SKM-1 (cell line): ENCODE measurements around the gene CH25H.
"Not testable (repeated sequence)": the region's sequence is repeated elsewhere in the genome, so short reads cannot be mapped to it uniquely, and the experiment has no call there.

Experiments
- DNase-seq: peaks from one replicate; lab custom pipeline; 2025; ENCODE audit not compliant: unreplicated experiment; lab: John Stamatoyannopoulos, UW

CH25H gene, protein sequence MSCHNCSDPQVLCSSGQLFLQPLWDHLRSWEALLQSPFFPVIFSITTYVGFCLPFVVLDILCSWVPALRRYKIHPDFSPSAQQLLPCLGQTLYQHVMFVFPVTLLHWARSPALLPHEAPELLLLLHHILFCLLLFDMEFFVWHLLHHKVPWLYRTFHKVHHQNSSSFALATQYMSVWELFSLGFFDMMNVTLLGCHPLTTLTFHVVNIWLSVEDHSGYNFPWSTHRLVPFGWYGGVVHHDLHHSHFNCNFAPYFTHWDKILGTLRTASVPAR

DNA sequence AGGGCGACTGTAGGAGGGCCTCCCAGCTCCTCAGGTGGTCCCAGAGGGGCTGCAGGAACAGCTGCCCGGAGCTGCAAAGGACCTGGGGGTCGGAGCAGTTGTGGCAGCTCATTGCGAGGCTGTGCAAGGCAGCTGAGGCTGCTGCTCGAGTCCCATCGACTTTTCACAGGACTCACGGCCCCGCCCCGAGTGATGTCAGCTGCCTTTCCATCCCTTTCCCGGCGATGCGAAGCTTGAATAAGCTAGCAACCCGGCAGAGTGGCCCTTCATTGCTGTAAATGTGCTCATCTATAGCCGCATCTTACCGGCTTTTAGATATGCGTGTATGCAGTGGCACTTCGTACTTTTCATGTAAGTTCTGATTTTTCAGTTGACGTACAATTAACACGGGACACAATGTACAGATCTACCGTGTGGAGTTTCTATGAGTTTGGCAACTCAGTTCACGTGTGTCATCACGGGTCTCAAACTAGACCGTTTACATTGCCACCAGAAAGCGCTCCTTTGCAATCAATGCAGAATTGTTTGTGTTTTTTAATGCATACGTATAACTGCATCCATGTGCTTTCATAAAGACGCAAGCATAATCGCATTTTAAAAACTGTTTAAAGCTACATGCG lies at the start of gene CH25H:
CH25H (minus strand) TSS at position 137 of the 620 bp plus-strand sequence; CDS start at position 112, 25 bp downstream.
- no peak for DNase-seq

DNA sequence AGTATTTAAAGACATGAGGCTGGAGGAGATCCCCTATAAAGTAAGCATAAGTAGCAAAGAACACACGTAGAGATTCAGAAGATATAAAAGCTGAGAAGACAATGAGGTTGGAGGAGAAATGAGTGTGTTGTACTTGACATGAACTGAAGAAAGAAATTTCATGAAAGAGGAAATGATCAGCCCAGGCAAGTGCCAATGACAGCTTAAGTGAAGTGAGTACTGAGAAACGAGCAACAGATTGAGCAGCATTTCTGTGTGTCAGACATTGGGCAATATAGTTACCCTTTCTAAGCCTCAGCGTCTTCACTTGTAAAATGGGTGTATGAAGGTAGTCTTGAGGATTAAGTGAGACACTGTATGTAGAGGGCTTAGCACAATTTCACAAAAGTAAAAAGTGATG lies 49.2 kb upstream of the CH25H start:
- no peak for DNase-seq

DNA sequence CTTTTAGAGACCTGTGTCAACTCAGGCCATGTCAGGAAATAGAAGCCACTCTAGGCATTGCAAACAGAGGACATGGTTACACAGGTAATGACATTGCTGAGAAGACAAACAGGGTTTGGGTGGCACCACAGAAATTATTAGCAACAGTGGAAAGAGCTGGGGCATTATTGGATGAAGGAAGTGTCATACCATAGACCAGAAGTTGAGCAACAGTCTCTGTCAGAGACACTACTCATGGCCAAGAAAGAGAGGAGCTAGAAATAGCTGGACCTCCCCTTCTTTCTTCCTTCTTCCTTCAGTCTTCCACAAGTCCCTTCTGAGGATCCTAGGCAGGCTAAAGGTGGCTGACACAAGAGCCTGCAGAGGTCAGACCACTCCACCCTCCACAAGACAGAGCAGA lies 48.7 kb upstream of the CH25H start:
- DNase-seq = no peak

DNA sequence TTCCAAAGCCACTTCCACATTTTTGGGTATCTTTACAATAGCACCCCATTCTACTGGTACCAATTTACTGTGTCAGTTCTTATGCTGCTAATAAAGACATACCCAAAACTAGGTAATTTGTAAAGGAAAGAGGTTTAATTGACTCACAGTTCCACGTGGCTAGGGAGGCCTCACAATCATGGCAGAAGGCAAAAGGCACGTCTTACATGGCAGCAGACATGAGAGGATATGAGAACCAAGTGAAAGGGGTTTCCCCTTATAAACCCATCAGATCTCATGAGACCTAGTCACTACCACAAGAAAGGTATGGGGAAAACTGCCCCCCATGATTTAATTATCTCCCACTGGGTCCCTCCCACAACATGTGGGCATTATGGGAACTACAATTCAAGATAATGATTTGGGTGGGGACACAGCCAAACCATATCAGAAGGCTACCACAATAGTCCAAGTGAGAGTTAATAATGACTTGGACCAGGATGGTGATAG lies 48.0 kb upstream of the CH25H start:
- DNase-seq = not testable (repeated sequence)

DNA sequence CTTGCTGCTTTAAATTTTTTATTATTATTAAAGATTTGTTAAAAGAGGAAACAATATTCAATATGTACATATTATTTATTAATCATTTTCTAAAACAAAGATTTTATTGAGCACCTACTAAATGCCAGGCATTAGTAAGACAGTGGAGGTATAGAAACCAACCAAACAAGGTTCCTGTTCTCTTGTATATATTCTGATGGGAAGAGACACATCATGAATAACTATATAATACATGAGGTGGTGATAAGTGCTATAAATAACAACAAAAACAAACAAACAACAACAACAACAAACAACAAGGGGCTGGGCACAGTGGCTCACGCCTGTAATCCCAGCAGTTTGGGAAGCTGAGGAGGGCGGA lies 45.1 kb upstream of the CH25H start:
- no peak for DNase-seq

DNA sequence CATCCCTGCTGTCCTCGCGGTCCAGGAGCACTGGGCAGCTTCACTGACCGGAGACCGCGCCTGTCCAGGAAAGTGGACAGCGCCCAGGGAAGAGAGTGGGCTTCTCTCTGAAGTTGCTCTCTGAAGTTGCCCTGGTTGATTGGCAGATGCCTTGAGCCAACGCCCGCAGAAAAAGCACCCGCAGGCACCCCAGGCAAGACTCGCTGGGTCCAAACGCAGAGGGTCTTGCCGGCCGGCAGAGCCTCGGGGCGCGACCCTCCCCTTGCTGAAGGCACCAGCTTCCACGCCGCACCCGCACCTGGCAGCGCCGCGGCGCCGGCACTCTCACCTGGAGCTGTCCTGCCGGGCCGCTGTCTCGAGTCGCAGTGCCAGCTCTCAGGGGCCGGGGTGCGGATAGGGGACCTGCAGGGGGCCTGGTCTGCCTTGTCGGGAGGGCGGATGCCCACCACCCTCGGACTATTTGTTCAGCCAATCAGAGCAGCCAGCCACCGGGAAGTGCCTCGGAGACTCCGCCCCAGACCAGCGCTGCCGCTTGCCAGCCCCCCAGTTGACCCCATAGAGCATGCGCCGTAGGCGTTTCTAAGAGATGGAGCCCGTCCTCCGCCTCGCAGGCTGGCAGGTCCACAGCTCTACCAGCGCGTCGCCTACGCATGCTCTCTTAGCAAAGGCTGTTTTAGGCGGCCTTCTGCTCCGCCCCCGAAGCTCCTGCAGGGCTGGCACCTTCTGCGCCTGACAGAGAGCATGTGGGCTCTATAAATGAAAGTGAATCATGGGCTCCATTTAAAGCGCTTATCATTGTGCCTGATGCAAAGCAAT lies 44.5 kb upstream of the CH25H start, which contains the start of gene LIPA:
LIPA (minus strand) TSS at position 367 of the 816 bp plus-strand sequence. CDS start 4,127 bp downstream, outside the sequence.
- DNase-seq = peak; percentile 89

DNA sequence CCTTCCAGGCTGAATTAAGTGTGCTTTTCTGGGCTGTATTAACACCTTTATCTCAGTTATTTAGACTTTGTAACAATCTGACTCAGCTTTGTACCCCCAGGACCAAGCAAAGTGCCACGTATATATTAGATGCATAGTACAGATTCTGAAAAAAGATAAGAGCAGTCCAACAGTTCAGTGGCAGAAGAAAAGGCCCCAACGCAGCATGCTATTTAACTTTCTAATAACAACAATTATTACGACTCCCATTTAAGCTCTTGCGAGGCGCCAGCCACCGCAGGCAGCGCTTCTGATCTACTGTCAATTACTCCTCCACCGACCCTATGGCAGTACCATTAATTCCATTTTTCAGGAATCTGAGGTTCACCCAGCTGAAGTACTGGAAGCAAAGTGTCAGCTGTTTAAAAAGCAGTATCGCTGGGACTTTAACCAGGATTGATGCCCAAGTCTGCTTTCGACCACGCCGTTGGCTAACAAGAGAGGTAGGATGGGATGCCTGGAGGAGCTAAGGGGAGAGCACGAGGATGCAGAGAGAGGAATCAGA lies 43.8 kb upstream of the CH25H start:
- no peak for DNase-seq

DNA sequence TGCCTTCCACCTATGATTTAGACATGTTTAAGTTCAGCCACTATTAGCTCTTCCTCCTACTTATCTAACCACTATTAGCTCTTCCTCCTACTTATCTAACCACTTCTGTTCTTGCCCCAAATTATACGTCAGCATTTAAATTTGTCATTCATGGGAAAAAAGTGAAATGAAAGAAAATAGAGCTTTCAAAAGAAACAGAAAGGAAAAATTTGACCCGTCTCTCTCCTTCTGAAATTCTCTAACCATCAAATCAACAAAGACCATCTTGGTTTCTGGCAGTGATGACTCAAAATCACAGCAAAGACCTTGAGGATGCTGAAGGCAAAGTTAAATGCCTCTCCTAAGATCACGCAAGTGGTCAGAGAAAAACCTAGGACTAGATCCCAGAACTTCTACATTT lies 41.9 kb upstream of the CH25H start:
- no peak for DNase-seq

DNA sequence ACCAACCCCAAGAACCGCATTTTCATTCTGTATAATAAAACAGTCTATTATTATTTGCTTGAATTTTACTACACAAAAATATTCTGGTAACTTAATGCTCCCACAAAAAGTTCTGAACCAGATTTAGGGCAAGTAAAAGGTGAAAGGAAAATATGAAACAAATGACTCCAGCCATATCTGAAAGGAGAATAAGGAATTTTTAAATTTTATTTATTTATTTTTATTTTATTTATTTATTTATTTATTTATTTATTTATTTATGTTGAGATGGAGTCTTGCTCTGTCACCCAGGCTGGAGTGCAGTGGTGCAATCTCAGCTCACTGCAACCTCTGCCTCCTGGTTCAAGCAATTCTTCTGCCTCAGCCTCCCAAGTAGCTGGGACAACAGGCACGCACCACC lies 40.5 kb upstream of the CH25H start:
- not testable (repeated sequence) for DNase-seq

DNA sequence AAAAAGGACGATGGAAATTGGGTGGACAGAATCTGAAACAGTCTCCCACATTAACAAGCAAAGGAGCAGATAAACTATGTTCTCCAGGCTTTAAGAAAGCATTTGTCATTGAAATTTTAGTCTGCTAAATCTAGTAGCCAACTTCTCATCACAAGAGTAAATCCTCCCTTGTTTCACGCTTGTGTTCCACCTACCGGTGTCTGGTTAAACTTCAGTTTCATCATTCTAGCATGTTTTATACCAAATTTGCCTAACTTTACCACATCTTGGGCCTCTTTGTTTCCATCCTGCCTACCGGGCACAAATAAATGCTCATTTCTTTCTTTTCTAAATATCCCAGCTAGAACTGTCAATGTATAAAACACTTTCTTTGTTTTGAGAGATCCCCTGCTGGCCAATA lies 38.7 kb upstream of the CH25H start:
- no peak for DNase-seq

DNA sequence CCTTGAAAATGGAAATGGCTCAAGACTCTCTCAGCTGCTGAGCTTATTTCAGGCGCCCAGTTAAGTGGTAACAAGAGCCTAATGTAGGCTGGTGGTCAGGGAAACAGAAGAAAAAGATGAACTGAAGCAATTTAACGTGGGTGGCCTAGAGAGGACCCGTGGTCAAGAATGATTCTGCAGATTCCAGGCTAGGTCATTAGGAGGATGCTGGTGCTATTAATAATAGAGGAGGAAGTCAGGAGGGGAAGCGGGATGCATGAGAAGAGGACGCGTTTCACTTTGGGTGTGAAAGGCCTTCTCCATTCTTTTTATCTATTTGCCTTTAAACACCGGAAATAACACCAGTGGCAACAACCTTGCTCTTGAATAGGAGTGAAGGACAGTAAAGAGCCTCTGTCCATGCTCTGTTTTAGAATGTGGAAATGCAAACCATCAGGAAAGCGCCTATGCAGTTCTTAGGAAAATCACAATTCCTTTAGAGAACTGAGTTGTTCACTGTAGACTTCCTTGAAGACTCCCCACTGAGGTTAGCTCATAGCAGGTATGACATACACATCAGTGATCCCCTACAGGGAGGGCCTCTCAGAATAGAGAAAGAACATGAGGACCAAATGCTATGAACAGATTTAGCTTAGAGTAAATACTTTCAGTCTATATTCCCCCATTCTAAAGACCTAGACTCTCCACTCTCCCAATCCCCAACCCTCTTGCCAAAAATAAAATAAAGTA lies 35.9 kb upstream of the CH25H start:
- DNase-seq = peak; percentile 14

DNA sequence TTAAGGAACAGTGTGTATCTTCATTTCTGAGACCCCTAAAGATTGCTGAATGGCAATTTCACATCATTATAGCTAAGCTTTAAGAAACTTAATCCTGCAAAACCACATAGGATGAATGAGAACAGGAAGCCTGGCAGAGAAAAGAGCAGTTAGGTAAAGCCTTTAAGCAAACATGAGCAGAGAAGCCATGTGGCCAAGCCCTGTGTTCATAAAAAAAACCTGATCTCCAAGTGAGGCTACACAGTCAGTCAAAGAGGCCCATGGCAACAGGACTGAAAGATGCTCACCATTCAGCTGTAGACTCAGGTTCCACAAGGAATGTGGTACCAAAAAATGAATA lies 35.2 kb upstream of the CH25H start:
- no peak for DNase-seq

DNA sequence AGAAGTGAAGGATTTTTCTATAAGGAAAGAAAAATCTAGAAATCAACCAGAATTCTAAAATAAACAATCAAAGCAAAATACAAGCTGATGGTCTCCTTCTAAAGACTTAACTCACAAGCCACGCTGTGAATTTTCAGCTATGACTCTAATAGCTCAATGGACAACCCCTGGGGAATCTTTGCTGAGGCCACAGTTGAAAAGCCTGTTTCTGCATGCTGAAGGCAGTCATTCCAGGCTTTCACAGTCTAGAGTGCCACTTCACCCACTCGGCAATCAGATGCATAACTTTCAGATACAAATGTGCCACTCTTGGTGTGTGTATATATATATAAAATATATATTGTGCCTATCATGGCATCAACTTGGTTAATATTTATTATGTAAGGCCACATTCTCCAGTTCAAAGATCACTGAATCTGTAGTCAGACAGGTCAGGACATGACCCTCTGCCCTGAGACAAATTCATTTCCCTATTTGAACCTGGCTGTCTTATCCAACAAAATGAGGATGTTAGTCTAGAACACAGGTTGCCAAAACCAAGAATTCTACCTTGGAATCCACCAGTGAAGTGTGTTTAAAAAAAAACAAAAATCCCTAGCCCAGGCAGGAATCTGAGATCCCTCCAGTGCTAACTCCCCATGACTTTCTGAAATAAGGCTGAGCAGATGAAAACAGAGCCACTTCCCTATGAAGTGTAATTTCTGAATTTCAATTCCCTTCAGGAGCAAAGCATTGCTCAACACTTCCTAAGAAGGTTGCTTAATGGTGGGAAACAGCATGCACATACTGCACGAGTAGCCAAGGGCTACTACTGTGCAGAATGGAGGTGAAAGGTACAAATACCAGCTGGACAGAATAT lies 34.6 kb upstream of the CH25H start:
- peak; percentile 16 for DNase-seq

DNA sequence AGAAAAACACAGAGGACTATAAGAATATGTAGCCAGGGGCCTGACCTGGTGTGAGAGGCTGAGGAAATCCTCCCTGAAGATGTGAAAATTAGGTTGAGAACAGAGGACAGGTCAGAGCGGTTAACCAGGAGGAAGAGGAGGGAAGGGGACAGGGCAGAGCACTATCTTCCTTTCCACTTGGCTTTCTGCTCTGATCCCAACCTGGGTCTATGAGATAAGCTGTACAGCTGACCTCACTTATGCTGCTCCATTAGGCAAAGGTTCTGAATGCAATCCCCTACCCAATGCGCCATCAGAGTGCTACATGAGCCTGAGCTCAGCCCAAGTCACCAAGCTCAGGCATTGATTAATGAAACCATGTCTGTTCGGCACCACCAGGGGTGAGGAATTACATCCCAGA lies 33.9 kb upstream of the CH25H start:
- no peak for DNase-seq

DNA sequence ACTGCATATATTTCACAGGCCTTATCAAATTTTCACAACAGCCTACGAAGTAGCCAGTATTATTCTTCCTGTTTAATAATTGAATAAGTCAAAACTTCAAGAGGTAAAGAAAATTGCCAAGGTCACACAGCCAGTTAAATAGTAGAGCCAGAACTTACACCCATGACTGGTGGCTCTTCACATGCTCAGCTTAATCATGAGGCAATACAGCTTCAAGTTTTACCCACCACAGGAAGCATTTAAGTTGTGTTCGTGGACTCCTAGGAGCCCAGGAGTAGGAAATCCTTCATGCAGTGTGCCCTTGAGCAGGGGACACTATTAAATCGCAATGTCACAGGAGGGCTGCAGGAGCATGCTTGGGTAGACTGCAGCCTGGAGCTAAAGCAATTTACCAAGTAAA lies 33.4 kb upstream of the CH25H start:
- DNase-seq = no peak

DNA sequence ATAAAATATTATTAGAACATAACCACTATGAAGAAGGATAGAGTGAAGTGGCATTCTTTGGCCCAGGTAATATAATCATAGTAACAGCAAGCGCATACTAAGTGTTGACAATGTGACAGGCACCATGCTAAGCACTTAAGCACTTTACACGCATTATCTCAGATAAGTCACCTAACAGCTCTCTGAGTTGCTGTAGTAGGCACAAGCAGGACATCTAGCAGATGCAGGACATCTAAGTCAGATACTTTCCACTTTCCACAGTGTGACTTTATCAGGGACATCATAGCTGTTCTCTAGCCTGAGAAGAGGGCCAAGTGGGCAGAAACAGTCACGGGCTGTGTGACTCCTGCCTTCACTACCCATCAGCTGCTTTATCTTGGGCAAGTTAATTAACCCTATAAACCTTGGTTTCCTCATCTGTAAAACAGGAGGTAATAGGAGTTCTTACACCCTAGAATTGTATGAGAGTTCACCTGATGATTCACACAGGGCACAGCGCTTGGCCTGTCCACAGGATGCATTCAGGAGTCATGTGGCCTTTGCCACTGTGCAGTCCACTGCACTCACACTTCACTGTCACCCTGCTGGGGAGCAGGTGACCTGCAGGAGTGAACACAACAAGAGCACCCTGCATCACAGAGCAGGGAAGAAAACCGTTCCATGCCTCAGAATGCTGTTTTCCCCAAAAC lies 32.0 kb upstream of the CH25H start:
- DNase-seq = no peak

DNA sequence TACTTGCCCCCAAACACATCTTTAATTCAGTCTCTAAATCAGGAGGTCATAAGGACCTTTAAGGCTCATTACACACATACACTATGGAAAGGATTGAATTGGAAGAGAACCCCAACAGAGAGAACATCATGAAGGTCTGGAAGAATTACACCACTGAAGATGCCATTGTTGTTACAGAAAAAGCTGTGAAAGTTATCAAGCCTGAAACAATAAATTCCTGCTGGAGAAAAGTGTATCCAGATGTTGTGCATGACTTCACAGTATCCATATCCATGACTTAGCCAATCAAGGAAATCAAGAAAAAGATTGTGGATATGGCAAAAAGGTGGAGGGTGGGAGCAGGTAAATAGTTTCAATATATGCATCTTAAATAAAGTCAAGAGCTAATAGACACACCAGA lies 30.7 kb upstream of the CH25H start:
- DNase-seq = no peak

DNA sequence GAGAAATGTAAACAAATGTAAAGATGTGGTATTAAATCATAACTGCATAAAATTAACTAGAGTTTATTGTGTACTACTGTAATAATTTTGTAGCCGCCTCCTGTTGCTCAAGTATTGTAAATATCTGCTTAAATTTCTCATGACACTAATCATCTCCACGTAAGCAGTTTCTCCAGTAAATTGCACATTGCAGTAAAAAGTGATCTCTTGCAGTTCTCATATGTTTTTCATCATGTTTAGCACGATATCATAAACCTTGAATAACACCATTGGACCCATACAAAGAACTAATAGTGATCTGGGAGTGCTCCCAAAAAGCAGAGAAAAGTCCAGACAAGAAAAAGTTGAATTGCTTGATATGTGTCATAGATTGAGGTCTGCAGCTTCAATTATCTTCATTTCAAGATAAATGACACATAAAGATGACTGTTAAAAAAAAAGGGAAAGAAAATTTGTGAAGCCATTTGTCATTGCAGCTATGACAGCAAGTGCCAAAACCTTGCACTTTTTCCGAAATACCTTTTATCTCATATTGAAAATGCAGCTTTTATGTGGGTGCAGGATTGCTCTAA lies 29.2 kb upstream of the CH25H start:
- DNase-seq = no peak
